Stimulated activated CD8-positive, alpha-beta memory T cell treated with anti-CD3 and anti-CD28 coated beads, Interleukin-12 subunit alpha, Interleukin-12 subunit beta, amount 100 ng/mL, for 4 hours (primary cell): Measurements from ENCODE around the gene KCNK4.
A peak's percentile ranks its signal among the peaks of the same experiment; 100 is the strongest.

Experiments
- DNase-seq: peaks from one replicate; pipeline ENCODE4 v3.0.0-alpha.2; 2020; ENCODE audit warnings: low read depth

KCNK4 gene

GRCh38 chr11:64291752-64292459 is 804 bp downstream of the KCNK4 start:
- DNase-seq = no peak

GRCh38 chr11:64292460-64293254 is 1.6 kb downstream of the KCNK4 start:
- no peak for DNase-seq

GRCh38 chr11:64294774-64295173 is 3.7 kb downstream of the KCNK4 start:
- no peak for DNase-seq

- no peak for DNase-seq
Measured at GRCh38 chr11:64295760-64296159, 4.7 kb downstream of the KCNK4 start.

GRCh38 chr11:64296236-64296635 is 5.1 kb downstream of the KCNK4 start:
- DNase-seq = no peak

GRCh38 chr11:64296830-64297698 is 6.0 kb downstream of the KCNK4 start:
- DNase-seq = no peak

GRCh38 chr11:64297699-64298358 is 6.7 kb downstream of the KCNK4 start:
- DNase-seq = no peak

GRCh38 chr11:64298966-64299846 is 8.1 kb downstream of the KCNK4 start:
- no peak for DNase-seq

GRCh38 chr11:64299847-64300648 is 8.9 kb downstream of the KCNK4 start, which contains the start of gene CATSPERZ:
Gene CATSPERZ (plus strand): TSS chr11:64300358. CDS start chr11:64300411, 53 bp downstream.
- DNase-seq = no peak

GRCh38 chr11:64303109-64304031 is 12.3 kb downstream of the KCNK4 start:
- DNase-seq = no peak

- DNase-seq = no peak
Measured at GRCh38 chr11:64304032-64304315, 12.9 kb downstream of the KCNK4 start.

GRCh38 chr11:64304316-64305072 is 13.4 kb downstream of the KCNK4 start:
- peak; percentile 81 for DNase-seq

- peak; percentile 99 for DNase-seq
Measured at GRCh38 chr11:64305075-64305690, 14.1 kb downstream of the KCNK4 start, which contains the start of gene ESRRA. Gene ESRRA (plus strand): TSS chr11:64305524. CDS start chr11:64307180, 1,656 bp downstream.

- DNase-seq = peak; percentile 59
Measured at GRCh38 chr11:64305691-64306562, 14.8 kb downstream of the KCNK4 start.

GRCh38 chr11:64306563-64306875 is 15.4 kb downstream of the KCNK4 start:
- no peak for DNase-seq

- DNase-seq = no peak
Measured at GRCh38 chr11:64306876-64307622, 15.9 kb downstream of the KCNK4 start.
